Parathyroid adenoma (tissue), 2 donors: ENCODE measurements around the gene FCHSD1.

Experiments used
- H2AFZ ChIP-seq: fragments of 300-600 bp; sonication (generic); one replicate; pipeline ENCODE4 v1.7.0; 2017; ENCODE audit warnings: antibody characterized with exemption, mild to moderate bottlenecking
- H3K27ac ChIP-seq: fragments of 300-600 bp; sonication (generic); one replicate; pipeline ENCODE4 v1.7.0; 2017
- H3K27me3 ChIP-seq: fragments of 300-600 bp; sonication (generic); one replicate; pipeline ENCODE4 v1.7.0; 2017; ENCODE audit warnings: low read length; ENCODE audit not compliant: control insufficient read depth, insufficient read depth
- H3K36me3 ChIP-seq: fragments of 300-600 bp; sonication (generic); one replicate; pipeline ENCODE4 v1.7.0; 2017; ENCODE audit warnings: low read length; ENCODE audit not compliant: control insufficient read depth, insufficient read depth
- H3K4me1 ChIP-seq: fragments of 300-600 bp; sonication (generic); one replicate; pipeline ENCODE4 v1.7.0; 2017; ENCODE audit warnings: control low read depth
- H3K4me2 ChIP-seq: fragments of 300-600 bp; sonication (generic); one replicate; pipeline ENCODE4 v1.7.0; 2017; ENCODE audit warnings: low read length
- H3K4me3 ChIP-seq: fragments of 300-600 bp; sonication (generic); one replicate; pipeline ENCODE4 v1.7.0; 2017; ENCODE audit warnings: low read depth, low read length
- H3K79me2 ChIP-seq: fragments of 300-600 bp; sonication (generic); one replicate; pipeline ENCODE4 v1.7.0; 2017; ENCODE audit warnings: control low read depth
- H3K9ac ChIP-seq: fragments of 300-600 bp; sonication (generic); one replicate; pipeline ENCODE4 v1.7.0; 2017; ENCODE audit warnings: mild to moderate bottlenecking
- H3K9me3 ChIP-seq: fragments of 300-600 bp; sonication (generic); one replicate; pipeline ENCODE4 v1.7.0; 2017; ENCODE audit warnings: low read length; ENCODE audit not compliant: control insufficient read depth
- TF ChIP-seq, protein P1 (sequence below): fragments of 300-600 bp; sonication (generic); IDR thresholded peaks from one replicate; pipeline ENCODE4 v1.7.0; 2017; ENCODE audit warnings: antibody characterized with exemption, mild to moderate bottlenecking
- donor health status: primary hyperparathyroidism.

Gene FCHSD1

DNA sequence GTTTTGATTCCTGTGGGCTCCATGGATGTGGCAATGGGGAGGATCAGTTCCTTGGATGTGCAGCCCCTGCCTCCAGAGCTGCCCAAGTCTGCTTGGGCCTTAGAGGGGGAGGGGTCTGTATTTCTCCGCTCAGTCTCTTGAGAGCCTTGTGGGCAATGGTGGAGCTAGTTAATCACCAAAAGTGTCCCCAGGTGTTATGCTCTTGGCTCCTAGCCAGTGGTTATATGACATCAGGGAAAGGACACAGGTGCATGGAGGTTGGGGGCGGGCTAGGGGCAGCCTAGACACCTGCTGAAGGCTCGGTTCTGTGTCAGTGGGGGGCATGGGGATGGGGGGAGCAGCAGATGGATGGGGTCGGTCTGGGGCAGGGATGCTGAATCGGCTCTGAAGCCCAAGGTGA is 43.3 kb upstream of the FCHSD1 start:
- H3K9ac ChIP-seq = no peak overlapping the region
- H3K79me2 ChIP-seq = no peaks in the 10 kb centered on the region
- H3K9me3 ChIP-seq = no peaks in the 10 kb centered on the region
- H3K27ac ChIP-seq = no peak overlapping the region
- no peaks in the 10 kb centered on the region for H3K36me3 ChIP-seq
- no peak overlapping the region for H2AFZ ChIP-seq
- no peaks in the 10 kb centered on the region for H3K4me1 ChIP-seq
- no peak overlapping the region for H3K4me2 ChIP-seq
- H3K4me3 ChIP-seq = no peak overlapping the region
- H3K27me3 ChIP-seq = no peaks in the 10 kb centered on the region
- TF ChIP-seq, protein P1, sequence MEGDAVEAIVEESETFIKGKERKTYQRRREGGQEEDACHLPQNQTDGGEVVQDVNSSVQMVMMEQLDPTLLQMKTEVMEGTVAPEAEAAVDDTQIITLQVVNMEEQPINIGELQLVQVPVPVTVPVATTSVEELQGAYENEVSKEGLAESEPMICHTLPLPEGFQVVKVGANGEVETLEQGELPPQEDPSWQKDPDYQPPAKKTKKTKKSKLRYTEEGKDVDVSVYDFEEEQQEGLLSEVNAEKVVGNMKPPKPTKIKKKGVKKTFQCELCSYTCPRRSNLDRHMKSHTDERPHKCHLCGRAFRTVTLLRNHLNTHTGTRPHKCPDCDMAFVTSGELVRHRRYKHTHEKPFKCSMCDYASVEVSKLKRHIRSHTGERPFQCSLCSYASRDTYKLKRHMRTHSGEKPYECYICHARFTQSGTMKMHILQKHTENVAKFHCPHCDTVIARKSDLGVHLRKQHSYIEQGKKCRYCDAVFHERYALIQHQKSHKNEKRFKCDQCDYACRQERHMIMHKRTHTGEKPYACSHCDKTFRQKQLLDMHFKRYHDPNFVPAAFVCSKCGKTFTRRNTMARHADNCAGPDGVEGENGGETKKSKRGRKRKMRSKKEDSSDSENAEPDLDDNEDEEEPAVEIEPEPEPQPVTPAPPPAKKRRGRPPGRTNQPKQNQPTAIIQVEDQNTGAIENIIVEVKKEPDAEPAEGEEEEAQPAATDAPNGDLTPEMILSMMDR = no peak

DNA sequence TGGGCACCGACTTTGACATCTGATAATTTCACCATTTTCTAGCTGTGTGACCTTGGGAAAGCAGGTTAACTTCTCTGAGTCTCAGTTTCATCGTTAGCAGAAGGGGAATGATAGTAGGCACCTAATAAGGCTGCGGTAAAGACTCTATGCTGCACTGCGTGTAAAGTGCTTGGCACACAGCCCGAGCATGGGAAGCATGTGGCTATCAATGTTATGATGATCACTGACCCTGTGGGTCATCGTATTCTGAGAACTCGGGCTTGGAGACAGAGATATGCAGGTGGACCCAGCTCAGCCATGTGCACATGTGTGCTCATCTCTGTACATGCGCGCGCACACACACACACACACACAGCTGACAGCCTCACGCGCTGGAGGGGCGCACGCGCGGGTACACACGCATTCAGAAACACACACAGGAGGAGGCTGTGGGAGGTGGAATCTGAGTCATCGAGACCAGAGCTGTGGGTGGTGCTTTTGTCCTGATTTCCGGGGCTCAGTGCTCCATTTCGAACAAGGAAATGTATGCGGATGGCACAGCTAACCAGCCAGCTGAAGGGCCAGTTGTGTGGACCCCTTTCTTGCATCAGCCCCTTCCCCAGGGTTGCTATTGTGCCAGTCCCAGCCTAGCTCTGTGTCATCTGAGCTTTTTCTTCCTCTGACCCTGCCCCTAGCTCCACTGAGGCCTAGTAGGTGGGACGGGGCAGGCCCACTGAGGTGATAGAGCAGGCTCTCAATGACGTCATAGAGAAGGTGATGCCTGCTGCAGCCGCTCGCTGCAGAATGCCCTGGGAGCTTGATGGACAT is 41.9 kb upstream of the FCHSD1 start:
- Histone ChIP-seq H3K4me1 (no peaks in the 10 kb centered on the region), H3K9ac (no peak overlapping the region), H3K27ac (no peak overlapping the region), H3K79me2 (no peaks in the 10 kb centered on the region), H3K9me3 (no peaks in the 10 kb centered on the region), H2AFZ (no peak overlapping the region), H3K36me3 (no peaks in the 10 kb centered on the region), H3K4me2 (no peak overlapping the region), H3K27me3 (no peaks in the 10 kb centered on the region), H3K4me3 (no peak overlapping the region)
- TF ChIP-seq, protein P1 = no peak

DNA sequence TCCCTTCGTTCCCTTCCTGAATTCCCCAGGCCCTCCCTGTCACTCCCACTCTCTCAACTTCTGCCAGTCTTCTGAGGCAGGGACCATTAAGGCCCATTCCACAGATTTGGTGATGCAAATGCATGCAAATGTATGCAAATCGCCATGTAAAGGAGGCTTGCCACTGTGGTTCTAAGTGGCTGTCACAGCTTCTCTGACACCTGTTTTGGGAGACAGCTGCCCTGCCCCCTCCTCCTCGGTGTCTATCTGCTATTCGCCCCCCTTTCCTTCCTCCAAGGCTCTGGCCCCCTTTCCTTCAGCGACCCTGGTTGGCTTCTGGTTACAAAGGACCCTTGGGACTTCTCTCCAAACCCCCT is 41.3 kb upstream of the FCHSD1 start:
- Histone ChIP-seq H3K27me3 (no peaks in the 10 kb centered on the region), H3K4me1 (no peaks in the 10 kb centered on the region), H2AFZ (peak overlapping the region; percentile 71), H3K4me2 (peak overlapping the region; percentile 67), H3K4me3 (peak overlapping the region; percentile 49), H3K79me2 (no peaks in the 10 kb centered on the region), H3K27ac (no peak overlapping the region), H3K9me3 (no peaks in the 10 kb centered on the region), H3K36me3 (no peaks in the 10 kb centered on the region), H3K9ac (no peak overlapping the region)
- TF ChIP-seq, protein P1 = no peak

DNA sequence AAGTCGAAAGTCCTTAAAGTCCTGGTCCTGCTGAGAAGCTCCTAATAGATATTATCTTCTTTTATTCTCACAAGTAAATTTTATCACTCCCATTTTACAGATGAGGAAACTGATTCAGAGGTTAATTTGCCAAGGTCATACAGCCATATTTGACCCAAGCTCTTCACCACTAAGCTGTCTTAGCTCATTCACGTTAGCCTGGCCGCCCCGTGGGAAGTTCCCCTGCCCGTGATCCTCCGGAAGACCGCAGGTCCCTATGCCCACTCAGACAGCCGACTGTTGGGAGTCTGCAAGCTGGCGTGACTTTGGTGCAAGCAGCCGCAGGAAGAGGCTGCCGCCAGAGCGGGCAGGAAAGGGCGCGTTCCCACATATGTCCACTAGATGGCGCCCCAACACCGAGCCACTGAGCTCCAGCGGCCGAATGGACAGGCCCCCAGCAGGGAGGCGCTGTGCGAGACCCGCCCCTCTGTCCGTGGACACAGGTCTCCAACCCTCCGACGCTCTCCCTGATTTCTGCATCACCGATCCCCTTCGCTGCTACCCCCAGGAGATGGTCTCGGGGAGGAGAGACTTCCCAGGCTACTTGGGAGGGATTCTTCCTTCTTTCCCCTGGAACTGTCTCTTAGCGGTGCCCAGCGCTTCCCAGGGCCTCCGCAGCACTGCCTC is 40.8 kb upstream of the FCHSD1 start:
- H3K27me3 ChIP-seq = no peaks in the 10 kb centered on the region
- H3K79me2 ChIP-seq = no peaks in the 10 kb centered on the region
- peak overlapping the region; percentile 49 for H3K4me3 ChIP-seq
- TF ChIP-seq, protein P1 = peak; percentile 100
- H3K36me3 ChIP-seq = no peaks in the 10 kb centered on the region
- H2AFZ ChIP-seq = peak overlapping the region; percentile 71
- H3K27ac ChIP-seq = no peak overlapping the region
- peak overlapping the region; percentile 67 for H3K4me2 ChIP-seq
- no peaks in the 10 kb centered on the region for H3K4me1 ChIP-seq
- H3K9ac ChIP-seq = no peak overlapping the region
- no peaks in the 10 kb centered on the region for H3K9me3 ChIP-seq
